Suprapubic skin (tissue), 4 donors: ENCODE measurements around the gene SRP14. TPM values are rescaled to one million over a fixed set of nuclear protein-coding genes. Genes with fewer than 3 reads are reported as not detected.
"Not testable (repeated sequence)": the region's sequence is repeated elsewhere in the genome, so short reads cannot be mapped to it uniquely, and the experiment has no call there.

ENCODE experiments used
- DNase-seq, 2 donors: peaks; one replicate each; pipeline ENCODE4 v3.0.0-alpha.2; 2019; ENCODE audit warnings: low spot score in 2 of 2
- H3K27ac ChIP-seq: fragments of 200-600 bp; sonication (generic); one replicate; pipeline ENCODE4 v1.5.1; 2019
- H3K27me3 ChIP-seq: fragments of 200-600 bp; sonication (generic); one replicate; pipeline ENCODE4 v1.5.1; 2019
- H3K36me3 ChIP-seq: fragments of 200-600 bp; sonication (generic); one replicate; pipeline ENCODE4 v1.5.1; 2019
- H3K4me1 ChIP-seq: fragments of 200-600 bp; sonication (generic); one replicate; pipeline ENCODE4 v1.5.1; 2019
- H3K4me3 ChIP-seq: fragments of 200-600 bp; sonication (generic); one replicate; pipeline ENCODE4 v1.5.1; 2019; ENCODE audit warnings: mild to moderate bottlenecking
- H3K9me3 ChIP-seq: fragments of 200-600 bp; sonication (generic); one replicate; pipeline ENCODE4 v1.5.1; 2019
- EP300 ChIP-seq: sonication (generic); formaldehyde crosslinking; IDR thresholded peaks from one replicate; pipeline ENCODE4 v1.6.1; 2017; ENCODE audit warnings: antibody characterized with exemption
- POLR2A ChIP-seq, 2 donors: fragments of 450-650 bp; IDR thresholded peaks; one replicate each; pipeline ENCODE4 v1.6.1; 2017; ENCODE audit warnings: antibody characterized with exemption in 2 of 2, mild to moderate bottlenecking in 2 of 2, moderate library complexity in 2 of 2
- POLR2AphosphoS5 ChIP-seq, 3 donors: sonication (generic); formaldehyde crosslinking; IDR thresholded peaks; one replicate each; pipeline ENCODE4 v1.6.1; 2017; ENCODE audit warnings: antibody characterized with exemption in 3 of 3
- WGBS: methylation state at CpG from one replicate; pipeline ENCODE4 v1.1.5; 2018; 5-methylcytosine and 5-hydroxymethylcytosine counted together
- total RNA-seq, 4 donors: library from RNA; depleted of rRNA; stranded (reverse); fragments of >200 nt; gene quantifications; one replicate each; pipeline ENCODE4 v1.1.0, GENCODE V29; 2016
- TF ChIP-seq, protein P1 (sequence below), 2 donors: fragments of 200-600 bp in 1 of 2; fragments of 450-650 bp in 1 of 2; sonication (generic) in 1 of 2; IDR thresholded peaks; one replicate each; pipeline ENCODE4 v1.5.1; 2016 to 2019; ENCODE audit warnings: antibody characterized with exemption in 2 of 2, mild to moderate bottlenecking in 1 of 2, moderate library complexity in 1 of 2

The SRP14 gene
- total RNA-seq, 4 donors from 2014 or later, result 161 to 218 (median 170) TPM

DNA sequence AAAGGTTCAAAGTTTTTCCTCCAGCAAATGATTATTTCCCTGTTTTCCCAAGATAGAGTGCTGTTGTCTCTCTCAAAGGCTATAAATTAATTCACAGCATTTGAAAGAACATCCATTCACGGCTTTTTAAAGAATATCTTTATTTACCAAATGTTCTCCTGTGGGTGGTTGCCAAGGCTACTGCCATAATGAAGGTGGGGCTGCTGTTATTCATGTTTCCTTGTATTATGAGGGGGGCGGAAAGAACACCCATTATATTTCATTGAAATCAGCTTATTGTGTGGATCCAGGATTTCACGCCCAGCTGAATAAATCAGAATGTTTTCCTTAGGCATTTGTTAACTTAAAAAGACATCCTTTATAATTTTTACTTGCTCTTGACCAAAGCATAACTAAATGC lies 10.1 kb downstream of the SRP14 start:
- Histone ChIP-seq H3K36me3 (peaks cover 90% of the 10 kb centered on the region), H3K9me3 (no peaks in the 10 kb centered on the region), H3K4me1 (no peaks in the 10 kb centered on the region), H3K4me3 (no peak overlapping the region), H3K27me3 (no peaks in the 10 kb centered on the region), H3K27ac (peak overlapping the region; percentile 44)
- WGBS, result 65% methylated on average over 3 of the region's 3 CpGs
- no peak for DNase-seq
- TF ChIP-seq POLR2A (IDR thresholded peaks at IDR 0.05), result no peak
- TF ChIP-seq, protein P1, sequence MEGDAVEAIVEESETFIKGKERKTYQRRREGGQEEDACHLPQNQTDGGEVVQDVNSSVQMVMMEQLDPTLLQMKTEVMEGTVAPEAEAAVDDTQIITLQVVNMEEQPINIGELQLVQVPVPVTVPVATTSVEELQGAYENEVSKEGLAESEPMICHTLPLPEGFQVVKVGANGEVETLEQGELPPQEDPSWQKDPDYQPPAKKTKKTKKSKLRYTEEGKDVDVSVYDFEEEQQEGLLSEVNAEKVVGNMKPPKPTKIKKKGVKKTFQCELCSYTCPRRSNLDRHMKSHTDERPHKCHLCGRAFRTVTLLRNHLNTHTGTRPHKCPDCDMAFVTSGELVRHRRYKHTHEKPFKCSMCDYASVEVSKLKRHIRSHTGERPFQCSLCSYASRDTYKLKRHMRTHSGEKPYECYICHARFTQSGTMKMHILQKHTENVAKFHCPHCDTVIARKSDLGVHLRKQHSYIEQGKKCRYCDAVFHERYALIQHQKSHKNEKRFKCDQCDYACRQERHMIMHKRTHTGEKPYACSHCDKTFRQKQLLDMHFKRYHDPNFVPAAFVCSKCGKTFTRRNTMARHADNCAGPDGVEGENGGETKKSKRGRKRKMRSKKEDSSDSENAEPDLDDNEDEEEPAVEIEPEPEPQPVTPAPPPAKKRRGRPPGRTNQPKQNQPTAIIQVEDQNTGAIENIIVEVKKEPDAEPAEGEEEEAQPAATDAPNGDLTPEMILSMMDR (IDR thresholded peaks at IDR 0.05), result no peak
- no peak for TF ChIP-seq EP300

DNA sequence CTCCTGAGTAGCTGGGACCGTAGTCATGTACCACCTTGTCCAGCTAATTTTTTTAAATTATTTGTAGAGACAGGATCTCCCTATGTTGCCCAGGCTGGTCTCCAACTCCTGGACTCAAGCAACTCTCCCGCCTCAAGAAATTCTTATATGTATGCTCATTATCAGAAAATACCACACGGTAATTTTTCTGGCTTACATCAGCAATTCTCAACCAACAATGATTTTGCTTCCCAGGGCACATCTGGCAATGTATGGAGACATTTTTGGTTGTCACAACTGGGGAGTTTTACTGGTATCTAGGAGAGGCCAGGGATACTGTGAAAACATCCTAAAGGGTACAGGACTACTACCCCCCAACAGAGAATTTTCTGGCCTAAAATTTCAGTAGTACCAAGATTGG lies 10.8 kb downstream of the SRP14 start:
- TF ChIP-seq POLR2A (IDR thresholded peaks at IDR 0.05) (no peak), POLR2AphosphoS5 (IDR thresholded peaks at IDR 0.05) (no peak), EP300 (no peak)
- TF ChIP-seq, protein P1 (IDR thresholded peaks at IDR 0.05), result no peak
- Histone ChIP-seq H3K4me3 (no peak overlapping the region), H3K36me3 (peaks cover 90% of the 10 kb centered on the region), H3K27me3 (no peaks in the 10 kb centered on the region), H3K27ac (peak overlapping the region; percentile 44), H3K4me1 (no peaks in the 10 kb centered on the region), H3K9me3 (no peaks in the 10 kb centered on the region)
- DNase-seq, result no peak
- WGBS, result 86% methylated on average over 3 of the region's 3 CpGs

DNA sequence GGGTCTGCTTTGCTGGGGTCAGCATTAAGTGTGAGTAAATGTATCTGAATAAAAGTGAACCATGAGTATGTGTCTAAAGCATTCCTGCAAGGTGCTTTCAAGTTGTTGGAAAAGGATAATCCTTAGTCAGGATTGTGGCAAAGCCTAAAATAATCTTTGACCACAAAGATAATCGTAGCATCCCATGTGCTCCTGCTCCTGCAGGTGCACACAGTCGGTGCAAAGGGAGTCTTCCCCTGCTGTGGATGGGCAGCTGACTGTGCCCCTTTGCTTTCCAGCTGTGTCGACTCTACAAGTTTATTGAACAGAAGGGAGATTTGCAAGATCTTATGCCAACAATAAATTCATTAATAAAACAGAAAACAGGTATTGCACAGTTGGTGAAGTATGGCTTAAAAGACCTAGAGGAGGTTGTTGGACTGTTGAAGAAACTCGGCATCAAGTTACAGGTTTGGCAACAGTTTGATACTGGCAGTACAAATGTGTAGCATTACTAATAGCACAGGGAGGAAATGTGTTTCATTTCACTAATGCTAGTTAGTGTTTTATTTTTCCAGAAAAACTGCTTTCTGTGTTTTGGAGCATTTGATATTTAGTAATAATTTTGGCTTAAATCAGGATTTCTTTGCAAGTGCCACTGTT lies 22.6 kb downstream of the SRP14 start:
- TF ChIP-seq POLR2AphosphoS5 (IDR thresholded peaks at IDR 0.05) (no peak), EP300 (no peak), POLR2A (IDR thresholded peaks at IDR 0.05) (no peak)
- TF ChIP-seq, protein P1 (IDR thresholded peaks at IDR 0.05), result no peak
- no peak for DNase-seq
- no peak overlapping the region for H3K4me3 ChIP-seq
- H3K4me1 ChIP-seq, result no peaks in the 10 kb centered on the region
- H3K27ac ChIP-seq, result no peak overlapping the region
- H3K36me3 ChIP-seq, result peaks cover 92% of the 10 kb centered on the region
- 80% methylated on average over 4 of the region's 4 CpGs for WGBS
- peaks cover 3% of the 10 kb centered on the region for H3K9me3 ChIP-seq
- H3K27me3 ChIP-seq, result no peaks in the 10 kb centered on the region

DNA sequence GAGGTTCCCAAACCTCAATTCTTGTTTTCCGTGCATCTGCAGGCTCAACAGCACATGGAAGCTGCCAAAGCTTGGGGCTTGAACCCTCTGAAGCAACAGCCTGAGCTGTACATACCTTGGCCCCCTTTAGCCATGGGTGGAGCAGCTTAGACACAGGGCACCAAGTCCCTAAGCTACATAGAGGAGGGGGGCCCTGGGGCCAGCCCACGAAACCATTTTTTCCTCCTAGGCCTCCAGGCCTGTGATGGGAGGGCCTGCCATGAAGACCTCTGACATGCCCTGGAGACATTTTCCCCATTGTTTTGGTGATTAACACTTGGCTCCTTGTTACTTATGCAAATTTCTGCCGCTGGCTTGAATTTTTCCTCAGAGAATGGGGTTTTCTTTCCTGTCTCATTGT lies 24.6 kb downstream of the SRP14 start:
- Histone ChIP-seq H3K4me3 (no peak overlapping the region), H3K36me3 (peaks cover 78% of the 10 kb centered on the region), H3K27ac (no peak overlapping the region), H3K27me3 (no peaks in the 10 kb centered on the region), H3K4me1 (no peaks in the 10 kb centered on the region), H3K9me3 (peaks cover 3% of the 10 kb centered on the region)
- 95% methylated on average over 3 of the region's 3 CpGs for WGBS
- no peak for TF ChIP-seq POLR2A (IDR thresholded peaks at IDR 0.05)
- no peak for DNase-seq

DNA sequence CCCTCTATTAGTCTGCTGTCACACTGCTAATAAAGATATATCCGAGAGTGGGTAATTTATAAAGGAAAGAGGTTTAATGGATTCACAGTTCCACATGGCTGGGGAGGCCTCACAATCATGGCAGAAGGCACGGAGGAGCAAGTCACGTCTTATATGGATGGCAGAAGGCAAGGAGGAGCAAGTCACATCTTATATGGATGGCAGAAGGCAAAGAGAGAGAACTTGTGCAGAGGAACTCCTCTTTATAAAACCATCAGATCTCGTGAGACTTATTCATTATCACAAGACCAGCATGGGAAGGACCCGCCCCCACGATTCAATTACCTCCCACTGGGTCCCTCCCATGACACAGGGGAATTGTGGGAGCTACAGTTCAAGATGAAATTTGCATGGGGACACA lies 25.6 kb downstream of the SRP14 start:
- H3K36me3 ChIP-seq, result peaks cover 78% of the 10 kb centered on the region
- WGBS, result 84% methylated on average over 6 of the region's 6 CpGs
- not testable (repeated sequence) for H3K4me3 ChIP-seq, H3K9me3 ChIP-seq, H3K27ac ChIP-seq, H3K27me3 ChIP-seq, H3K4me1 ChIP-seq, DNase-seq

DNA sequence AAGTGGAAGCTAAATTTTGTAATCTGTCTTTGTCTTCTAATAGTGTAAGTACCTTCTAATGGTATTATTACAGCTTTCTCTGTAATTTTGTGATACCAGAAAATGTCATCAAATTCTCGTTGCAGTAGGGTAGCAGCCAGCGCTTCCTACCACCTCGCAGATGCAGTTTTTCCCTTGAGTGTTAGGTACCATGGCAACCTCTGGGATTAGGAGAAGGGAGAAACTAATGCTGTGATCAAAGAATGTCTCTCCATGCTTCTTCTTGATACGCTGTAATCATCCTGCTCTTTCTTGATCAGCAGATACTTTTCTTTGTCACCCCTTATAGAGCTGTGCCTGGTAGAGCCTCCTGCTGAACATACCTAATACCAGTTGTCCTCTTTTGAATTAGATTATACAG lies 27.7 kb downstream of the SRP14 start:
- Histone ChIP-seq H3K4me3 (no peak overlapping the region), H3K27me3 (no peaks in the 10 kb centered on the region), H3K9me3 (peaks cover 3% of the 10 kb centered on the region), H3K4me1 (no peaks in the 10 kb centered on the region), H3K27ac (no peak overlapping the region), H3K36me3 (peaks cover 81% of the 10 kb centered on the region)
- 95% methylated on average over 4 of the region's 4 CpGs for WGBS
- DNase-seq, result no peak
- TF ChIP-seq POLR2AphosphoS5 (IDR thresholded peaks at IDR 0.05), result no peak
- no peak for TF ChIP-seq POLR2A (IDR thresholded peaks at IDR 0.05)
- TF ChIP-seq, protein P1 (IDR thresholded peaks at IDR 0.05), result no peak
- TF ChIP-seq EP300, result no peak
